ENCODE data around the gene STX16. TPM values are rescaled to one million over a fixed set of nuclear protein-coding genes. Genes with fewer than 3 reads are reported as not detected.
"Not testable (repeated sequence)": the region's sequence is repeated elsewhere in the genome, so short reads cannot be mapped to it uniquely, and the experiment has no call there.

The STX16 gene
- total RNA-seq, 1 donor = 90.3 TPM

DNA sequence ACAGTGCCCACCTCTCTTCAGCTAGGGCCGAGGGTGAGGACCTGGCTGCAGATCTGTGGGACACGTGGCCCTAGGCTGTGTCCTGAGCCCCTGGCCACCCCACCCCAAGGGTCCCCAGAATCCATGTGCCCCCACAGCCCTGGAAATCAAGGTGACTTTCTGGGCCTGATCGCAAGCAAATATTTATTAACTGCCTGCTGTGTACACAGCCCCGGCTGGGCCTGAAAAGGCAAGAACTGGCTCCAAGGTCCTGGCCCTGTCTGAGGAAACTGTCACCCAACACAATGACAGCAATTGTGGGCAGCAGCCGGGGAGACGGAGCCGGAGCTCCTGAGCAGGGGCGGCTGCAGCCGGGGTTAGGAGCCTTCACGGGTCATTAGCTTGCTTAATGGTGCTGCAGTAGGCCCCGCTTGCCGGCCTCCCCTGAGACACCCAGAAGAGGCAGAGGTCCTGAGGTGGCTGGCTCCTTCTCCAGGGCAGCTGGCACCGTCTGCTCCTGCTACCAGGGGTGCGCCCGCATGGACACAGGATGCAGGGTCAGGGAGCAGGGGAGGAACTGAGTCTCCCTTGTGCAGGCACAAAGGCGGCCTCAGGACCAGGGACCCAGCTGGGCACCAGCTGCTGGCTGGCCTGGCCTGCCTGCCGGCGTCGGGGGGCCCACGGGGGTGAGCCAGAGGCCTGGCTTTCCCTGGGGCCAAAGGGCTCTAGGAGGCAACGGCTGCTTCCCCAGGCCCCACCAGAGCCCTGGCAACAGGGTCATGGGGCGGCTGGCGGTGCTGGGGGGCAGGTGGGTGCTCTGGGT, 65.6 kb downstream of the STX16 start:
- no peaks in the 10 kb centered on the region for H3K9me3 ChIP-seq (ENCODE audit: low read depth, low read length)
- H3K4me1 ChIP-seq (ENCODE audit: insufficient read depth, low read length) = no peaks in the 10 kb centered on the region
- no peaks in the 10 kb centered on the region for H3K27me3 ChIP-seq (ENCODE audit: insufficient read depth, low read length)
- no peak overlapping the region for H3K4me3 ChIP-seq (ENCODE audit: low read length)

DNA sequence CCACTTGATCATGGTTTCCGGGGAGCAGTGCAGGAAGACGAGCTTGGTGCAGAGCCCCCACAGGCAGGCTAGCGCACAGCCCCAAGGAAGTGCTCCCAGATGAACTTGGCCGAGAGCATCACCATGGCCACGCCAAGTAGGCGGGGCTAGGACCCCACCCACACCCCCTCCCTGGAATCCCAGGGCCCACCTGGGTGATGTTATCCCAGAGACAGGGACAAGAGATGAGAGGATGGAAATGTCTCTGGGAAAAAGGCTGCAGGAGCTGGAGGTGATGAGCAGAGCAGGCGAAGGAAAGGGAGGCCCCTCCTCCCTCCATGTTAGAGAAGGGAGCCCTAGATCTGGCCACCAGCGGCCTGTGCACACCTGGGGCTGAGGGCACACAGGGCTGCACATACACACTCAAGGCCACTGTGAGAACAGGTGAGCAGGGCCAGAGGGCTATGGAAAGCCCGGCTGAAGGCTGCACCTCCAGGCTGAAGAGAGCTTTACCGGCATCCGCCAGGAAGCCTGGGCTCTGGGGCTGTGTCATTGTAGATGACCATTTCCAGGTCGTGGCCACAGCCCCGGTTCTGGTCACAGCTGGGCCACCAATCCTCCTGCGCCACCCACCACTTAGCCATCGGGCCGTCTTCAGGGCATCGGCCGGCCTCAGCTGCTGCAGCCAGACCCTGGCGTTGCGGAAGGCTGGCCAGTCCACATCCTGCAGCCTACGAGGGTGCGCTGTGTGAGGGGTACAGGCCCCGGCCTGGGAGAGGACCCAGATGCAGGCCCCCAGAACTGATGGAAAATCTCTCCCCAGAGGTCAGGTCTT, 66.4 kb downstream of the STX16 start:
- Histone ChIP-seq H3K27me3 (ENCODE audit: insufficient read depth, low read length) (no peaks in the 10 kb centered on the region), H3K4me1 (ENCODE audit: insufficient read depth, low read length) (no peaks in the 10 kb centered on the region), H3K9me3 (ENCODE audit: low read depth, low read length) (no peaks in the 10 kb centered on the region), H3K4me3 (ENCODE audit: low read length) (no peak overlapping the region)

DNA sequence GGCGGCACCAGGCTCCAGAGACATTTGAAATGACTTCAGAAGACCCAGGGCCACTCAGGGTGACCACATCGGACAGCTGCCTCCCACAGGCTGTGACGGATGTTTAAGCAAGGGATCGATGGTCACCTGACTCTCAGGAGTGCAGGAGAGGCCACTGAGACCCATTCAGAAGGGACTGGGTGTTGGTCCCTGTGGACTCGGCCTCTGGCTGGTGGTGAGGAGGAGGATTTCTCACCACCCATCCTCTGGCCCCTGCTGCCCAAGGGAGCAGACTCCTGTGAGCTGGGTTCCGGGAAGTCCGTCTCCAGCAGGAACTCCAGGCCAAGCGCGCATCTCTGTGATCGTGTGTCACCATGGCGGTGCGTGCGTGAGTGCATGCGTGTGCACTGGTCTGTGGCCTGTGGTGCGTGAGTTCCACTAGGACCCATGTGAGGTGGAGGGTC, 67.1 kb downstream of the STX16 start:
- Histone ChIP-seq H3K27me3 (ENCODE audit: insufficient read depth, low read length) (peaks cover 2% of the 10 kb centered on the region), H3K4me3 (ENCODE audit: low read length) (no peak overlapping the region), H3K9me3 (ENCODE audit: low read depth, low read length) (no peaks in the 10 kb centered on the region), H3K4me1 (ENCODE audit: insufficient read depth, low read length) (no peaks in the 10 kb centered on the region)

DNA sequence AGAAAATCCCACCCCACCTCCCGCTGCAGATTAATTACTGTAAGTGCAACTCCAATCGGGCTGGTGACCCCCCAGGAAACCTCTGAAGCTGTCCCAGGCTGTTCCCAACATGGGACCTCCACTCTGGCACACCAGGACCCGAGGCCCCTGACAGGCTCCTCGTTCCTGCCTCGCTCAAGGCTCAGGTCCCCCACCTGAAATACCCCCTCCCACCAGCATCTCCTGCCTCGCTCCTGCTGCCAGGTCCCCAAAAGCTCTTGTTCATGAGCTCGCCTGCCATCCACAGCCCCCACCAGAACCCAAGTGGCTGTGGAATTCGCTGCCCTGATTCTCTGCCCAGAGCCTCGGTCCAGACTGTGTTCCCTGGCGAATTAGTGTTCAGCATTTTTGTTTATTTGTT, 67.6 kb downstream of the STX16 start:
- Histone ChIP-seq H3K9me3 (ENCODE audit: low read depth, low read length) (no peaks in the 10 kb centered on the region), H3K27me3 (ENCODE audit: insufficient read depth, low read length) (peaks cover 3% of the 10 kb centered on the region), H3K4me3 (ENCODE audit: low read length) (no peak overlapping the region), H3K4me1 (ENCODE audit: insufficient read depth, low read length) (no peaks in the 10 kb centered on the region)

DNA sequence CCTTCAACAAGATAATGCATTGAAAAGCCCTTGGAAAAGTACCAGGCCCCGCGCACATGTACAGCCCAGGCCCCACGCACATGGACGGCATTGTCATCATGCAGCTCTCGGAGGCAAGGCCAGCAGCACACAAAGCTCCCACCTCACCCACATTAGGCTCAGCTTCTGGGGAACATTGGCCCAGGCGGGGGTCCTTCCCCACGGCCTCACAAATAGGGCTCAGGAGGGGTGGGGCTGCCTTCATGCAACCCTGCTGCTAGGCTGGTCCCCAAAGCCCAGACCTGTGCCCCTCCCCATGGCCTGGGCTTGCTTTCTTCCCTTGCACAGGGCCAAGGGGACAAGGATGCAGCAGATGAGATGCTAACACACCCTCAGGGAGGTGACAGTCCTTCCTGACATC, 68.2 kb downstream of the STX16 start:
- Histone ChIP-seq H3K4me1 (ENCODE audit: insufficient read depth, low read length) (no peaks in the 10 kb centered on the region), H3K4me3 (ENCODE audit: low read length) (no peak overlapping the region), H3K9me3 (ENCODE audit: low read depth, low read length) (no peaks in the 10 kb centered on the region), H3K27me3 (ENCODE audit: insufficient read depth, low read length) (peaks cover 3% of the 10 kb centered on the region)

DNA sequence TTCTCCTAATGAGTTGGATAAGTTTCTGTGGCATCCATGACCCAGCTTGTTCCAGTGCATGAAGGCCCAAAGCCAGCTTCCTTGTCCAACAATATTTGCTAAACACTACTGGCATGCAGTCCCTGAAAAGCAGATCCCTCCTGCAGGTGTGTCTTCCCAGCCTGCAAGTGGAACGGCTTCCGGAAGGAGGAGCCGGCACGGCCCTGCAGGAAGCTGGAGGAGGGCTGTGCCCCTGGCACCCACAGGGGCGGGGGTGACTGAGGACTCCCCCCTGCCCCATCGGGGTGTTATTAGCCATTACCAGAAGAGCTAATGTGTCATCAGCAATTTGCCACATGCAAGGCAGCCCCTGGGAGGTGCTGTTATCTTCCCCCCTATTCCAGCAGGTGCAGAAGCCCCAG, 68.9 kb downstream of the STX16 start:
- H3K4me3 ChIP-seq (ENCODE audit: low read length) = no peak overlapping the region
- H3K9me3 ChIP-seq (ENCODE audit: low read depth, low read length) = no peaks in the 10 kb centered on the region
- H3K27me3 ChIP-seq (ENCODE audit: insufficient read depth, low read length) = peaks cover 3% of the 10 kb centered on the region
- H3K4me1 ChIP-seq (ENCODE audit: insufficient read depth, low read length) = no peaks in the 10 kb centered on the region

DNA sequence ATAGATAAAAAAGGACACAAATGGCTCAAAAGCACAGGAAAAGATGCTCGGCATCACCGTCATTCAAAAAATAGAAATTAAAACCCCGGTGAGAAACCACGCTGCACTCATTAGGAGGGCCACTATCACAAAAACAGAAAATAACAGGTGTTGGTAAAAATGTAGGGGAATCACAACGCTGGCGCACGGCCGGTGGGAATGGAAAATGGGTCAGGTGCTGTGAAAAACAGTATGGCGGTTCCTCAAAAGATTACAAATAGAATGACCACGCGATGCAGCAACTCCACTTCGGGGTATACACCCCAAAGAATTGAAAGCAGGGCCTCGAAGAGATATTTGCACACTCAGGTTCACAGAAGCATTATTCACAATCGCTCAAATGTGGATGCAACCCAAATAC, 69.8 kb downstream of the STX16 start:
- Histone ChIP-seq H3K4me3 (ENCODE audit: low read length) (no peak overlapping the region), H3K27me3 (ENCODE audit: insufficient read depth, low read length) (peaks cover 3% of the 10 kb centered on the region), H3K4me1 (ENCODE audit: insufficient read depth, low read length) (no peaks in the 10 kb centered on the region), H3K9me3 (ENCODE audit: low read depth, low read length) (no peaks in the 10 kb centered on the region)

DNA sequence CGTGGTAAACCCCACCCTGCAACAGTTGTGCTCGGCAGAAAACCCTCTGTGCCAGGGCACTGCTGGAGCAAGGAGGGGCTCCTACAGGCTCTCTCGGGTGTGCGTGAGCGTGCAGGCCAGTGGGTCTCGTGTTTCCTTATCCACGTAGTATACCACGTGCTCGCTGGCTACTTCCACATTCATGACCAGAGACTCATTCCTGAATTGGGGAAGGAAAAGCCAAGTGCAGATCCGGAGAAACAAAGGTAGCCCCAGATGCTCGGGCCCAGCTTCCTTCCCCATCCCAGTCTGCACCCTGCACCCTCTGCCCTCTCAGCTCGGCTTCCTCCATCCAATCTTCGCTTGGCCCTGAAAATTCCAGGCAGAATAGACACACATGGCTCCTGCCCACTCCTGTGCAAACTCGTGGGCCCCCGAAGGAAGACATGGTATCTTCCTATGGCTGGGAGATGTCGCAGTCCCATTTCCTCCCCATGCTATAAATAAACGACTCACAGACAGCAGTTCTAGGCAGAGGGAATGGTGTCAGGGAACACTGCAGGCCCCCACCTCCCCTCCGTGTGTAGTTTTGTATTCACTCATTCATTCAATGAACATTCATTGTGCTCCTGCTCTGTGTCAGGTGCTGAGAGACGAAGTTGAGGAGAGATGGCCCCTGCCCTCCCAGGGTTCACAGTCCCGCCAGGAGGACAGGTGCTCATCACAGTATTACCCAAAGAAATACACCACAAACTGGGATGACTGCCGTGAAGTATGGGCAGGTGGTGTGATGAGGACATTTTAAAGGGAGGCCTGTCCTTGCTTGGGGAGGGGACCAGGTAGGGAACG, 71.1 kb downstream of the STX16 start:
- Histone ChIP-seq H3K4me1 (ENCODE audit: insufficient read depth, low read length) (no peaks in the 10 kb centered on the region), H3K27me3 (ENCODE audit: insufficient read depth, low read length) (peaks cover 3% of the 10 kb centered on the region), H3K4me3 (ENCODE audit: low read length) (no peak overlapping the region), H3K9me3 (ENCODE audit: low read depth, low read length) (no peaks in the 10 kb centered on the region)

DNA sequence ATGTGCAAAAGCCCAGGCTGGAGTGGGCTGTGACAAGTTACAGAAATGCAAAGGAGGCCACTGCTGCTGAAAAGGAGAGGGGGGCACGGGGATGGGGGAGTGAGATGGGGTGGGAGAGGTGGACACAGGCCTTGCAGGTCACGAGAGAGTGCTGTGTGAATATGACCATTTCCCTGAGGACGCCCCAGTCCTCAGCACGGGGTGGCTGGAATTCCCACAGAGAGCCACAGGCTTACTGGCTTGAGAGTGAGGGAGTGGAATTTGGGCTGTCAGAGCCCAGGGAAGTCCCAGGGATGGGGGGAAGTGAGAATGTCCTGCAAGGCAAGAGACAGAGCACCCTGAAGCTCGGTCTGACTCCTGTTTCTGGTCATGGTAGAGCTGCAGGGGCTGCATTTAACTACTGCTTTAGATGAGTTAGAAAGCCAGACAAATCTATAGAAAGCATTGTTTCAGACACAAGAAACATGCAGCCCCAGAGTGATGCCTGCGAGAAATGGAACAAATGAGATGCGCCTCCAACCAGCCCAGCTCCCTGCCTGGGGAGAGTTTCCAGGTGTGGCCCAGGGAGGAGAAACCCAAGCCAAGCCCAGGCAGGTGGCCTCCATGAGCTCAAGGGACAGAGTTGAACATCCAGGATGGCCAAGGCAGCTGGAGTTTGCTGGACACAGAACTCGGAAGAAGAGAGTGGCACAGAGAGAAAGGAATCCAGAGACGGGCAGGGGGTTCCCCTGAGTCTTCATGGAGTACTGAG, 72.0 kb downstream of the STX16 start:
- Histone ChIP-seq H3K27me3 (ENCODE audit: insufficient read depth, low read length) (peaks cover 3% of the 10 kb centered on the region), H3K4me1 (ENCODE audit: insufficient read depth, low read length) (no peaks in the 10 kb centered on the region), H3K4me3 (ENCODE audit: low read length) (no peak overlapping the region), H3K9me3 (ENCODE audit: low read depth, low read length) (no peaks in the 10 kb centered on the region)

DNA sequence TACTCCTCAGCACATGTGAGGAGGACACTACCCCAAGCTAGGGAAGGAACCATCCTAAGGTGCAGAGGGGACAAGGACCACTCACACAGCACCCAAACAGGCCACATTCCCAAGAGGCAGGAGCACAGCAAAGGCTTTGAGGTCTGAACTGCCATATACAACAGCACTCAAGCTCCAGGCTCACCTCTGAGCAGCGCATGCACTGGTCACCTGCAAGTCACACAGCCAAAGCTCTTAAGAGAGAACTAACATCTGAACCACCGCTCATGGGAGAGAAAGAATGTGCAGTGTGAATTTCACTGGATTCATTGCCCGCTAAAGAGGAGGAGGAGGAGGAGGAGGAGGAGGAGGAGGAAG, 72.5 kb downstream of the STX16 start:
- Histone ChIP-seq H3K9me3 (ENCODE audit: low read depth, low read length) (no peaks in the 10 kb centered on the region), H3K4me1 (ENCODE audit: insufficient read depth, low read length) (no peaks in the 10 kb centered on the region), H3K4me3 (ENCODE audit: low read length) (no peak overlapping the region), H3K27me3 (ENCODE audit: insufficient read depth, low read length) (peaks cover 3% of the 10 kb centered on the region)

DNA sequence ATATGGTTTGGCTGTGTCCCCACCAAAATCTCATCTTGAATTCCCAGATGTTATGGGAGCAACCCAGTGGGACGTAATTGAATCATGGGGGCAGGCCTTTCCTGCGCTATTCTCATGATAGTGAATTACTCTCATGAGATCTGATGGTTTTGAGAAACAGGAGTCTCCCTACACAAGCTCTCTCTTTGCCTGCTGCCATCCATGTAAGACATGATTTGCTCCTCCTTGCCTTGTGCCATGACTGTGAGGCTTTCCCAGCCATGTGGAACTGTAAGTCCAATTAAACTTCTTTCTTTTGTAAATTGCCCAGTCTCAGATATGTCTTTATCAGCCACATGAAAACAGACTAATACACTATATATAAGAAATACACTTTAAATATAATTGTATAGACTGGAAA, 75.1 kb downstream of the STX16 start:
- not testable (repeated sequence) for H3K27me3 ChIP-seq (ENCODE audit: insufficient read depth, low read length); H3K4me1 ChIP-seq (ENCODE audit: insufficient read depth, low read length); H3K4me3 ChIP-seq (ENCODE audit: low read length); H3K9me3 ChIP-seq (ENCODE audit: low read depth, low read length)

Other genes starting within 250 kb of the STX16 start
- gene APCDD1L, start 135.9 kb upstream of the STX16 start, total RNA-seq = not detected
- gene NPEPL1, start 41.5 kb downstream of the STX16 start, total RNA-seq = 25.5 TPM
- gene GNAS-AS1, start 199.6 kb downstream of the STX16 start, total RNA-seq = 0.10 TPM
- gene GNAS, start 201.4 kb downstream of the STX16 start, total RNA-seq = 461 TPM

Data from mononuclear cell (primary cell).